ENCODE results near the gene TNFAIP1. TPM values are rescaled to one million over a fixed set of nuclear protein-coding genes. Genes with fewer than 3 reads are reported as not detected.
"Not testable (repeated sequence)": the region's sequence is repeated elsewhere in the genome, so short reads cannot be mapped to it uniquely, and the experiment has no call there.

The TNFAIP1 gene
- total RNA-seq, 1 donor from 2014 or later, result 58.5 TPM

- intact Hi-C loops (cut with DNase I), result no loop called here
These were observed 15.1 kb upstream of the TNFAIP1 start for GRCh38 chr17:28320215-28321061.

GRCh38 chr17:28324267-28324745, 11.3 kb upstream of the TNFAIP1 start:
- intact Hi-C loops (cut with DNase I), result no loop called here
- DNase-seq (ENCODE audit: low spot score), result no peak

More at GRCh38 chr17:28320215-28321061, 15.1 kb upstream of the TNFAIP1 start:
- no peak for DNase-seq (ENCODE audit: low spot score)

GRCh38 chr17:28324781-28325180, 10.8 kb upstream of the TNFAIP1 start:
- intact Hi-C loops (cut with DNase I), result no loop called here
- no peak for DNase-seq (ENCODE audit: low spot score)

DNA sequence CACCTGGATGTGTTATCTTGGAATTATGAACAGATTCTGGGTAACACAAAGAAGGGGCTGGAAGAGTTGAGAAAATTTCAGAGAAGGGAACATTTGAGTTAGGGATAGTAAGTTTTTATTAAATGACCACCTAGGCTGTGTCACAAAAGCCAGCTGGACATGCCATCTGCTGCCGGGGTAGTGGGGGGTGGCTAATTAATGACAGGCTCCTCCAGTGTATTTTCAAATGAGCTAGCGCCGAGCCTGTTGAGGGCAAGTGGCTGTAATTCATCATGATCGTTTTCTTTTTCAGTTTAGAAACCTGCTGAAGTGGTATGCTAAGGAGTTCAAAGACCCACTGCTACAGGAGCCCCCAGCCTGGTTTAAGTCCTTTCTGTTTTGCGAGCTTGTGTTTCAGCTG, 10.3 kb upstream of the TNFAIP1 start:
- no peak for DNase-seq (ENCODE audit: low spot score)
- intact Hi-C loops (cut with DNase I), result no loop called here

- intact Hi-C loops (cut with DNase I), result no loop called here
- DNase-seq (ENCODE audit: low spot score), result no peak
These were observed 9.4 kb upstream of the TNFAIP1 start for GRCh38 chr17:28326114-28326513.

GRCh38 chr17:28327031-28327607, 8.4 kb upstream of the TNFAIP1 start:
- intact Hi-C loops (cut with DNase I), result no loop called here
- DNase-seq (ENCODE audit: low spot score), result no peak

- intact Hi-C loops (cut with DNase I), result no loop called here
- no peak for DNase-seq (ENCODE audit: low spot score)
These were observed 7.9 kb upstream of the TNFAIP1 start for GRCh38 chr17:28327709-28328108.

GRCh38 chr17:28328325-28328724, 7.2 kb upstream of the TNFAIP1 start:
- intact Hi-C loops (cut with DNase I), result no loop called here
- no peak for DNase-seq (ENCODE audit: low spot score)

GRCh38 chr17:28330671-28331070, 4.9 kb upstream of the TNFAIP1 start:
- no peak for DNase-seq (ENCODE audit: low spot score)
- intact Hi-C loops (cut with DNase I), result no loop called here

GRCh38 chr17:28331891-28332420, 3.6 kb upstream of the TNFAIP1 start:
- intact Hi-C loops (cut with DNase I), result no loop called here
- DNase-seq (ENCODE audit: low spot score), result no peak

DNA sequence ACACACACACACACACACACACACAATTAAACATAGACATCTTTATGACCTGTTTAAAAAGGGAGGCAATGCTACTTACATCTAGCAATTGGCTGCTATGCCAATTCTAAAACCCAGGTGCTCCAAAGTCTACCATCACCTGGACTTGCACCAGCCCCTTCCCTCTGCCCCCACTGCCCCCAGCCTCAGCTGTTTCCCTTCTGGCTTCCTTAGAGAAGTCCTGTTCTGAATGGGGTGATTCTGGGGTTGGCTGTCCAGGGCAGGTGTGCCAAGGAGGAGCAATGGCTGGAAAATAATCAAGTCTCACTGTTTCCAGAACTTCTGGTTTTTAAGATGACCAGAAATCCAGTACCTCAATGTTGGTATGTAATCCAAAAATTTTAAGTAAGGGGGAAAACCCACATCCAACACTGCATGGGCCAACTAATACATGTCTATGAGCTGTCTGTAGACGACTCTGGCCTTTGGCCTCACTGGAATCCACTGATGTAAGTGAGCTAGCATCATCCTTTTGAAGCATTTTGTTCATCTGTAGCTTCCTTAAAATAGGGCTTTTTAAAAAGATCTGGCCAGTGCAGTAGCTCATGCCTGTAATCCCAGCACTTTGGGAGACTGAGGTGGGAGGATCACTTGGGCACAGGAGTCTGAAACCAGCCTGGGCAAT, 2.3 kb upstream of the TNFAIP1 start:
- intact Hi-C loops (cut with DNase I), result no loop called here
- DNase-seq (ENCODE audit: low spot score), result no peak

DNA sequence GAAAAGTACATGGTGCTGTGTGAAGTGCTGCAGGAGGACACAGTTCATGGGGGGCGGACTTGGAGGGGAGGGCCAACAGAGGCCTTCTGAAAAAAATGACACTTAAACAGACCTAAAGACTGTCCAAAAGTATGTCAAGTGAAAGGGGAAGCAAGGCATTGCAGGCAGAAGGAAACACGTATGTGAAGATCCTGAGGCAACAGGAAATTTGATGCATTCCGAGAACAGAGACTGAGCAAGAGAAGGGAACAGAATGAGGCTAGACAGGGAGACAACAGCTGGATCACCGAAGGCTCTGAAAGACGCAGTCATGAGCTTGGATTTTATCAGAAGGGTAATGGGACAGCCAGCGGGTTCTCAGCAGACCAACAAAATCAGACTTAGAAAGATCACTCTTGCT, 1.4 kb upstream of the TNFAIP1 start:
- intact Hi-C loops (cut with DNase I), result no loop called here
- DNase-seq (ENCODE audit: low spot score), result no peak

DNA sequence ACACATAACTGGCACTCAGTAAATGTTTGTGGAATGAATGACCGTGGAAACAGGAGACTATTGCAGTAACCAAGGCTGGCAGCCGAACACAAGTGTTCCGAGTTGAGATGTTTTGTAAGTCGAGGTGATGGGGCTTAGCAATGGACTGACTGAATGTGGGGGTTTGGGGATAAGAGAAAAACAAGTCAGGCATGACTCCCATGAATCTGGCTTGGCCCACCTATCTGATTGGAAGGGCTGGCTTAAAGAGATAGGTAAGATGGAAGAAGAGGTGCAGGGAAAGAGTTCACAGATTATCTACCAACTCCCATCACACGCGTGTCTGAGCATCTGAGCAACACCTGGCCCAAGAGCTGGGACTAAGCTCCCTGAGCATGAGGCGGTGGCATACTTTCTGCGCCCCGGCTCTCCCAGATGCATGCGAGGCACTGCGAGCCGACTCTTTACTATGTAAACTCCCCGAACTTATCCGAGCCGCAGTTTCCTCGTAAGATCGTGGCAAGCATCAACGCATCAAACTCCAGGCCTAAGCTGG, 828 bp upstream of the TNFAIP1 start:
- intact Hi-C loops (cut with DNase I), result loop anchor here (1.0 to 5.0 kb wide), 3 partner anchors 23 to 618 kb away; partner anchors contain the start of genes PHF12, POLDIP2, SARM1 and VTN

DNA sequence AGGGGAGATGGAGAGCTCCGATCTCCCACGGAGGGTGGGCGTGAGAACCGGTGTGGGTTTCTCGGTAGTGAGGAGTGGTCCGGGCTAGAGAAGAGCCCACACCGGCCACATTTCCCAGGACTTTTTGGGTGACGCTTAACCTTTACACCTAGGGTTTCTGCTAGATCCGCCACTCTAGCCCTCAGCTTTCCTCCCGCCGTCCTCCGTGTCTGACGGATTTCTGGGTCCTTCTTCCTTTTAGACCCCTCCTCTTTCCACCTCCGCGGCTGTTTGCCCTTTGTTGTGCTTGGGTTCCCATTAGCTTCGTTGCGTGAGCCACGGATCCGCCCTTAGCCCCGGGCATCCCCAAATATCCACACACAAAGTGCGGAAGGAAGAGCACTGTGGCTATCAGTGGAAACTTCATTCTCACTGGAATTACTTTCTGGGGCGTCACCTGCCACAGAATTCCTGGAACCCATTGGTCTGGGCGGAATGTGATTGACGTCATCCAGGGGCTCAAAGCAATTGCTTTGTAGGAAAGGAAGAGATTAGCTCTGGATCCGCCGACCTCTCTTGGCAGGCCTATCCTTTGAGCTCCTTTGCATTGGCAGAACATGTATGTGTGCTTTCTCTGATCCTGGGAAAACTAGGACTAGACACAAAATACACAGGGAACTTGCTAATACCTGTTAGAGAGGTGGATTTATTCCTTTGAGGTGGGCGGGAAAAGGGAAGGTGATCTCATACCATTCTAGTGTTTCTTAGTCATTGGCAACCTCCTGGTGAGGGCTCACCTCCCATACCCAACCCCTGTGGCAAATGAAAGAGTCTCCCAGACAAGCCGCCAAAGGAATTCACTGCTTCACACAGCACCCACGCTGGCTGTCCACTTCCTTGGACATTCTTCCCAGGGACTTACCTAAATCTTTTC, 654 bp downstream of the TNFAIP1 start:
- intact Hi-C loops (cut with DNase I), result loop anchor here (1.0 to 5.0 kb wide), 3 partner anchors 21 to 616 kb away; partner anchors contain the start of genes PHF12, POLDIP2, SARM1 and VTN
- DNase-seq (ENCODE audit: low spot score), result no peak

More for the DNA sequence above, 828 bp upstream of the TNFAIP1 start:
- no peak for DNase-seq (ENCODE audit: low spot score)

DNA sequence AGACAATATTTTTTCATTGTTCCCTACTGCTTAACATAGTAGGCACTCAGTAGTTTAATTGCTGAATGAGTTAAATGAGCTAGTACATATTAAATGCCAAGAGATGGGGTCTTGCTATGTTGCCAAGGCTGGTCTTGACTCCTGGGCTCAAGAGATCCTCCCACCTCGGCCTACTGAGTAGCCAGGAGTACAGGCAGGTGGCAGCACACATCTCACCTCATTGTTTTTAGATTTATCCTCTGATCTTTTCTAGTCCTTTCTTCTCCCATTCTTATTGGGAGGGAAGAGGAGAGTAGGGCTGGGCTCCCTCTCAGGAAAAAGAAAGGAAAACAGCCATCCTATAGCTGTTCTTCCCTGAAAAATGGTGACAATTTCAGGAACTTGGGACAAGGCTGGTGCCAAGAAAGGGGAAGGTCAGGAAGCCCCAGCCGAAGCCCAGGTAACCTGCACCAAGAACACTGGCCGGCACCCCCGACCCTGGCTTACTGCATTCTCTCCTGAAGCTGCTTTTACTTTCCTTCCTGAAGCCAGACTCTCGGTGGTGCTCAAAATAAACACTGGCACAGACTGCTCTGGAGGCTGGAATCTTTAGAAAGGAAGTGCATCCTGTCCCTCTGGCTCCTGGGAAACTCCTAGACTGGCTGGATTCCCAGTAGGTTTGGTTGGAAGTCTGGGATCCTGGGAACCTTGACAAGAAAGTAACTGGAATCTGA, 2.7 kb downstream of the TNFAIP1 start:
- DNase-seq (ENCODE audit: low spot score), result no peak
- intact Hi-C loops (cut with DNase I), result loop anchor here (5.0 kb wide), 2 partner anchors 34 to 614 kb away; partner anchors contain the start of genes PHF12, SARM1 and VTN

DNA sequence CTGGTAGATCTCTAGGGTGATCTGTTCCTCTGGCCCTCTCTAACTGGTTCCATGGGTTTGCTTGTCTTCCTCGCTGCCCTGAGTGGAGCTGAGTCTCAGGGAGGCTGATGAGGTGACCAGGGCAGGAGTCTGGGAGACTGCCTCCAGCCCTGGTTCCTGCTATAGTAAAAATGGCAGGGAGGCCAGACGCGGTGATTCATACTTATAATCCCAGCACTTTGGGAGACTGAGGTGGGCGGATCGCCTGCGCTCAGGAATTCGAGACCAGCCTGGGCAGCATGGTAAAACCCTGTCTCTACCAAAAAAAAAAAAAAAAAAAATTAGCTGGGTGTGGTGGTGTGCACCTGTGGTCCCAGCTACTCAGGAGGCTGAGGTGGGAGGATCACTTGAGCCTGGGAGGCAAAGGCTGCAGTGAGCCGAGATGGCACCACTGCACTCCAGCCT, 3.2 kb downstream of the TNFAIP1 start:
- DNase-seq (ENCODE audit: low spot score), result not testable (repeated sequence)
- intact Hi-C loops (cut with DNase I), result loop anchor here (5.0 kb wide), 2 partner anchors 34 to 614 kb away; partner anchors contain the start of genes PHF12, SARM1 and VTN

DNA sequence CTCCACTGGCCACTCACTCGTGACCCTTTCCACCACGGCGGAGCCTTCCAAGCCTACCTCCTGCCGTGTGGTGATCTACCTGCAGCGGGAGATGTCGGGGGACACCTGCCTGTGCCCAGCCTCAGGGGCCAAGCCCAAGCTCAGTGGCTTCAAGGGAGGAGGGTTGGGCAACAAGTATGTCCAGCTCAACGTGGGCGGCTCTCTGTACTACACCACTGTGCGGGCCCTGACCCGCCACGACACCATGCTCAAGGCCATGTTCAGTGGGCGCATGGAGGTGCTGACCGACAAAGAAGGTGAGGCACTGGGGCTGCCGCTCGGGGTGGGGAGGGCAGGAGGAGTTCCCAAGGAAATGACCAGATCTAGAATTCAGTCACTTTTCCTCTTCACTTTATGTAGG, 3.9 kb downstream of the TNFAIP1 start:
- peak; percentile 58 for DNase-seq (ENCODE audit: low spot score)
- intact Hi-C loops (cut with DNase I), result loop anchor here (5.0 kb wide), 2 partner anchors 33 to 613 kb away; partner anchors contain the start of genes PHF12, SARM1 and VTN

DNA sequence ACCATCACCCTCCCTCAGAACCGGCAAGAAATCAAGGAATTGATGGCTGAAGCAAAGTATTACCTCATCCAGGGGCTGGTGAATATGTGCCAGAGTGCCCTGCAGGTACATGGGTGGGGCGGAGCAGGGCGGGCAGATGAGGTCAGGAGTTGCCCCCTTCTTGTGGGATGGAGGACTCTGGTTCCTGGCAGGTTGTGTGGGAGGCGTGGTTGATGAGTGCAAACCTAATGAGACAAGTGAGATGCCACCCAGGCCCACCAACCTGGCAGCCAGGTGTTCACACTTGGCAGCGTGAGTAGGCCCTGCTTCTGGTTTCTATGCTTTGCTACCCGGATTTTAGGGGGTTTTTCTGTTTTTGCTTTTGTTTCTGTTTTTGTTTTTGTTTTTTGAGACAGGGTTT, 4.8 kb downstream of the TNFAIP1 start:
- no peak for DNase-seq (ENCODE audit: low spot score)
- intact Hi-C loops (cut with DNase I), result loop anchor here (10.0 kb wide), 1 partner anchor 536 kb away; the partner anchor contains the start of gene NOS2

All from cardiac septum (tissue), 1 donor.